Activated T-helper 1 cell treated with anti-CD3 and anti-CD28 coated beads, Interleukin-12 subunit alpha, Interleukin-12 subunit beta, Interleukin-2, Interleukin-4 antibody, amounts not matched to agents 30 ng/mL and 10 ng/mL and 1 ng/mL, durations not matched to agents 14 hours and 24 hours and 36 hours (primary cell): ENCODE results near the gene XRN1. TPM values are rescaled to one million over a fixed set of nuclear protein-coding genes. Genes with fewer than 3 reads are reported as not detected.
"Not testable (repeated sequence)": the region's sequence is repeated elsewhere in the genome, so short reads cannot be mapped to it uniquely, and the experiment has no call there.

ENCODE experiments used
- DNase-seq: peaks from one replicate; pipeline ENCODE4 v3.0.0; 2021; ENCODE audit warnings: low spot score
- H3K27ac Mint-ChIP-seq: one replicate; pipeline ENCODE4 v1.8.0; 2021; ENCODE audit warnings: mild to moderate bottlenecking, mixed read lengths
- H3K27me3 Mint-ChIP-seq: one replicate; pipeline ENCODE4 v1.8.0; 2022; ENCODE audit warnings: mild to moderate bottlenecking, moderate library complexity, mixed read lengths; ENCODE audit not compliant: insufficient read depth
- H3K36me3 Mint-ChIP-seq: one replicate; pipeline ENCODE4 v1.8.0; 2021; ENCODE audit warnings: low read depth, mixed read lengths
- H3K4me1 Mint-ChIP-seq: one replicate; pipeline ENCODE4 v1.8.0; 2021; ENCODE audit warnings: low read depth, mixed read lengths
- H3K4me3 Mint-ChIP-seq: one replicate; pipeline ENCODE4 v1.8.0; 2021; ENCODE audit warnings: mild to moderate bottlenecking, moderate library complexity, mixed read lengths
- H3K9me3 Mint-ChIP-seq: one replicate; pipeline ENCODE4 v1.8.0; 2021; ENCODE audit warnings: mixed read lengths
- intact Hi-C: fragments of 100-400 bp; cut with micrococcal nuclease; formaldehyde crosslinking; loops from one replicate; pipeline ENCODE4 v1.15.1; 2024
- total RNA-seq: library from RNA; stranded (reverse); gene quantifications from 2 replicates; pipeline ENCODE4 v1.2.3, GENCODE V29; 2022

XRN1 gene
- total RNA-seq, 1 donor from 2014 or later, result 52.7 TPM

DNA sequence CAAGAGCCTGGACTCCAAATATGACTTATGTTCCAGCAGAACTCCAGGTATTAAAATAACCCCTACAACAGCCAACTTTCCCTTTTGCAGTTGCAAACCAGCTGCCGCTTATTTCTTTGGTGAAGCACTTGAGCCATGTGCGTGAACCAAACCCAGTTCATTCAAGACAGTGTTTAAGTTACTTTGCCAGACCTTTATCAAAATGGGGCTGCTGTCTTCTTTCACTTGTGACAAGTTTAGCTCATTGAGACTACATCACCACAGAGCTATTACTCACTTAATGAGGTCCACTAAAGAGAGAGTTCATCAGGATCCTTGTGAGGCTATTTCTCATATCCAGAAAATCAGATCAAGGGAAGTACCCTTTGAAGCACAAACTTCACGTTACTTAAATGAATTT, 2.4 kb upstream of the XRN1 start:
- intact Hi-C loops, result no loop called here
- H3K27ac Mint-ChIP-seq, result no peak overlapping the region
- H3K27me3 Mint-ChIP-seq, result no peaks in the 10 kb centered on the region
- H3K4me3 Mint-ChIP-seq, result no peak overlapping the region
- no peak for DNase-seq
- peaks cover 29% of the 10 kb centered on the region for H3K4me1 Mint-ChIP-seq
- H3K36me3 Mint-ChIP-seq, result peaks cover 30% of the 10 kb centered on the region
- no peaks in the 10 kb centered on the region for H3K9me3 Mint-ChIP-seq

DNA sequence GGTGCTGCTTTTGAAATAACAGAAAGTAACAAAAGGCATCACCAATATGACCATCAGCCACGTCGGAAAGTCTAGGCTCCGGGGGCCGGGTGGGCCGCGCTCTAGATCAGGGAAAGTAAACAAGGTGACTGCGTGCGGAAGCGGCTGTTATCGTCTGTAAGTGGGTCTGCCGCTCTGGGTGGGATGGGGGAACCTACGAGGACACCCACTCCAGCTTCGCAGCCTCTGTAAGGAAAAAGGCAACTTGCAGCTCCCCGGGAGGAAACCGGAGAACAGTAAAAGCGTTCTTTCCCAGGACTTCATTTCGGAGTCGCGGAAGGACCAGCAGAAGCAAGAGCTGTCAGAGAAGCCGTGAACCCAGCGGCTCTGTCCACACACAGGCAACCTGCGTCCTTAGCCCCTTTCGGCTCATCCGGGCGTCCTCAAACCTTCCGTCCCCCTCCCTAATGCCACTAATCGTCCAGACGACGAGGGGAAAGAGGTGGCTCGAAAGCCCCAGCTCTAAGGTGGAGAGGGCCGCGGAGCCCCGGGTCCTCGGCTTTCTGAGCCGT, 461 bp downstream of the XRN1 start:
- peaks cover 47% of the 10 kb centered on the region for H3K4me1 Mint-ChIP-seq
- H3K27ac Mint-ChIP-seq, result peak overlapping the region; percentile 99
- intact Hi-C loops, result loop anchor here (1.0 to 5.0 kb wide), 14 partner anchors 15 to 1525 kb away; partner anchors contain the start of genes ATR, DIPK2A, GK5 and PLS1
- H3K9me3 Mint-ChIP-seq, result no peaks in the 10 kb centered on the region
- peak overlapping the region; percentile 99 for H3K4me3 Mint-ChIP-seq
- H3K36me3 Mint-ChIP-seq, result peaks cover 29% of the 10 kb centered on the region
- no peaks in the 10 kb centered on the region for H3K27me3 Mint-ChIP-seq
- DNase-seq, result peak; percentile 30

- no peaks in the 10 kb centered on the region for H3K27me3 Mint-ChIP-seq
- peak overlapping the region; percentile 99 for H3K4me3 Mint-ChIP-seq
- H3K4me1 Mint-ChIP-seq, result peaks cover 47% of the 10 kb centered on the region
- intact Hi-C loops, result loop anchor here (1.0 to 5.0 kb wide), 14 partner anchors 13 to 1526 kb away; partner anchors contain the start of genes DIPK2A, GK5, RASA2 and RNF7
- DNase-seq, result peak; percentile 27
- H3K9me3 Mint-ChIP-seq, result no peaks in the 10 kb centered on the region
- H3K36me3 Mint-ChIP-seq, result peaks cover 29% of the 10 kb centered on the region
- H3K27ac Mint-ChIP-seq, result peak overlapping the region; percentile 99
Measured at GRCh38 chr3:142445816-142446254, 2.0 kb downstream of the XRN1 start.

DNA sequence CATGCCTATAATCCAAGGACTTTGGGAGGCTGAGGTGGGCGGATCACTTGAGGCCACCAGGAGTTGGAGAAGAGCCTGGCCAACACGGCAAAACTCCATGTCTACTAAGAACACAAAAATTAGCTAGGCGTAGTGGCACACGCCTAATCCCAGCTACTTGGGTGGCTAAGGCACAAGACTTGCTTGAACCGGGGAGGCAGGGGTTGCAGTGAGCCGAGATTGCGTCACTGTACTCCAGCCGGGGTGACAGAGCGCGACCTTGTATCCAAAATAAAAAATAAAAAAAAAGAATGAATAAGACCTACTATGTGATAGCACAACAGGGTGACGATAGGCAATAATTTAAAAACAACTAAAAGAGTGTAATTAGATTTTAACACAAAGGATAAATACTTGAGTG, 3.5 kb downstream of the XRN1 start:
- intact Hi-C loops, result no loop called here
- H3K36me3 Mint-ChIP-seq, result peaks cover 26% of the 10 kb centered on the region
- DNase-seq, result no peak
- no peak overlapping the region for H3K4me3 Mint-ChIP-seq
- no peaks in the 10 kb centered on the region for H3K27me3 Mint-ChIP-seq
- no peak overlapping the region for H3K27ac Mint-ChIP-seq
- H3K4me1 Mint-ChIP-seq, result peaks cover 47% of the 10 kb centered on the region
- H3K9me3 Mint-ChIP-seq, result no peaks in the 10 kb centered on the region

DNA sequence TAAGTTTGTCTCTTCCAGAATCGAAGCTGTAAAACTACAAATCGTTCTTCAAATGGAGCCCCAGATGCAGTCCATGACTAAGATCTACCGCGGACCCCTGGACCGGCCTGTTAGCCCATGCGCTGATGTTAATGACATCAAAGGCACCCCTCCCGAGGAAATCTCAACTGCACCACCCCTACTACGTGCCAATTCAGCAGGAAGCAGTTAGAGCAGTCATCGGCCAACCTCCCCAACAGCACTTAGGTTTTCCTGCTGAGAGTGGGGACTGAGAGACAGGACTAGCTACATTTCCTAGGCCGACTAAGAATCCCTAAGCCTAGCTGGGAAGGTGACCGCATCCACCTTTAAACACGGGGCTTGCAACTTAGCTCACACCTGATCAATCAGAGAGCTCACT, 4.8 kb downstream of the XRN1 start:
- peaks cover 47% of the 10 kb centered on the region for H3K4me1 Mint-ChIP-seq
- DNase-seq, H3K9me3 Mint-ChIP-seq, H3K27me3 Mint-ChIP-seq, intact Hi-C loops, H3K27ac Mint-ChIP-seq, H3K4me3 Mint-ChIP-seq: not testable (repeated sequence)
- H3K36me3 Mint-ChIP-seq, result peaks cover 26% of the 10 kb centered on the region

DNA sequence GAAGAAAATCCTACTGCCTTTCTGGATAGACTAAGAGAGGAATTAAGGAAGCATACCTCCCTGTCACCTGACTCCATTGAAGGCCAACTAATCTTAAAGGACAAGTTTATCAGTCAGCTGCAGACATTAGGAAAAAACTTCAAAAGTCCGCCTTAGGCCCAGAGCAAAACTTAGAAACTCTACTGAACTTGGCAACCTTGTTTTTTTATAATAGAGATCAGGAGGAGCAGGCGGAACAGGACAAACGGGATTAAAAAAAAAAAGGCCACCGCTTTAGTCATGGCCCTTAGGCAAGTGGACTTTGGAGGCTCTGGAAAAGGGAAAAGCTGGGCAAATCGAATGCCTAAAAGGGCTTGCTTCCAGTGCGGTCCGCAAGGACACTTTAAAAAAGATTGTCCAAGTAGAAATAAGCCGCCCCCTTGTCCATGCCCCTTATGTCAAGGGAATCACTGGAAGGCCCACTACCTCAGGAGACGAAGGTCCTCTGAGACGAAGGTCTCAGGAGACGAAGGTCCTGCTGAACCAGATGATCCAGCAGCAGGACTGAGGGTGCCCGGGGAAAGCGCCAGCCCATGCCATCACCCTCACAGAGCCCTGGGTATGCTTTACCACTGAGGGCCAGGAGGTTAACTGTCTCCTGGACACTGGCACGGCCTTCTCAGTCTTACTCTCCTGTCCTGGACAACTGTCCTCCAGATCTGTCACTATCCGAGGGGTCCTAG, 8.2 kb downstream of the XRN1 start:
- DNase-seq, H3K9me3 Mint-ChIP-seq, H3K27ac Mint-ChIP-seq, intact Hi-C loops, H3K27me3 Mint-ChIP-seq, H3K4me3 Mint-ChIP-seq, H3K36me3 Mint-ChIP-seq: not testable (repeated sequence)
- peaks cover 34% of the 10 kb centered on the region for H3K4me1 Mint-ChIP-seq

DNA sequence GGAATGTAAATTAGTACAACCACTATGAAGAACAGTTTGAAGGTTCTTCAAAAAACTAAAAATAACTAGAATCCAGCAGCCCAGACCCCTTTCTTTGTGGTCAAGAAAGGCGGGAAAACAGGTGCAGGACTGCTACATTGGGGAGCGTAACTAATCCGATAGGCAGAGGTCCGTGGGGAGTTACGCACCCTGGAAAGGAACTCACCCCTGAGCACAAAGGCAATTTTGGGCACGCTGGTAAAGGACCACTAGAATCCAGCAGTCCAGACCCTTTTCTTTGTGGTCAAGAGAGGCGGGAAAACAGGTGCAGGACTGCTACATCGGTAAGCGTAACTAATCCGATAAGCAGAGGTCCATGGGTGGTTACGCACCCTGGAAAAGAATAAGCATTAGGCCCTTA, 9.7 kb downstream of the XRN1 start:
- DNase-seq, H3K27ac Mint-ChIP-seq, intact Hi-C loops, H3K36me3 Mint-ChIP-seq, H3K27me3 Mint-ChIP-seq, H3K9me3 Mint-ChIP-seq, H3K4me3 Mint-ChIP-seq: not testable (repeated sequence)
- peaks cover 24% of the 10 kb centered on the region for H3K4me1 Mint-ChIP-seq

DNA sequence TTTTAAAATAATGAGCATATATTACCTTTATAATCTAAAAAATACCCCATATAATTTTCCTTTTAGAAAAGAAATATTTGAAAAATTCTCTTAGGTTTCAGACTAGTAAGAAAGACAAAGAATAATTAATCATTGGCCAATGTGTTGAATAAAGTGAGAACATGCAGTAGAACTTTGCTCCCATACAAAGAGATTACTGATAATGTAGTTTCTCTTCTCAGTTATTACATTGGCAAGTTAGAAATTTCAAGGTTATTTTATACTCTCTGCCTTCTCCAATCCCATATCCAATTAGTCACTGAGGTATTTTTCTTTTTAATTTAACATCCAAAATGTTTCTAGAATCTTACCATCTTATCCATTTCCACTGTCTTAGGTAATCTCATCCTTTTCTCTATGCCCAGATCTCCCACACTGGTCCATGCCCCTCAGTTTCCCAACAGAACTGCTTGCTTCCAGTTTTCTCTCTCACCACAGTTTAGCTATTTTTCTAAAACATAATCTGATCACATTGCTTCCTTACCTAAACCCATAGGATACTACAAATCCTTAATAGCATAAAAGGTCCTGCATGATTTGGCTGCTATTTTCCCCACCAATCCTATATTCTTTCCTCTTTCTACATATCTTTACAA, 10.8 kb downstream of the XRN1 start:
- Mint-ChIP-seq H3K4me3 (no peak overlapping the region), H3K27ac (no peak overlapping the region), H3K4me1 (peaks cover 21% of the 10 kb centered on the region), H3K36me3 (peaks cover 7% of the 10 kb centered on the region), H3K27me3 (no peaks in the 10 kb centered on the region), H3K9me3 (no peaks in the 10 kb centered on the region)
- intact Hi-C loops, result no loop called here
- DNase-seq, result no peak

DNA sequence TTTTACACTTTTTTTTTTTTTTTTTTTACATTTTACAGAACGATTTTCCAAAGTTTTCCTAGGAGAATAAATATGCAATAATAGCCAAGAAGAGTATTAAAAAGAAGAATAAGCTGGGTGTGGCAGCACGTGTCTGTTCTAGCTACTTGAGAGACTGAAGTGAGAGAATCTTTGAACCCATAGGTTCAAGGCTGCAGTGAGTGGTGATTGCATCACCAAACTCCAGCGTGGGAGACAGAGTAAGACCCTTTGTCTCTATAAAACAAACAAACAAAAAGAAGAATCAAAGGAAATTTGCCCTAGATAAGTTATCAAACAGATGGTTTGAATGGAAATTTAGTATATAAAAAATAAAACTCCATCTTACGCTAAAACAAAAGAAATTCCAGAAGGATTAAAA, 13.3 kb downstream of the XRN1 start:
- H3K27me3 Mint-ChIP-seq, result no peaks in the 10 kb centered on the region
- intact Hi-C loops, result no loop called here
- no peaks in the 10 kb centered on the region for H3K9me3 Mint-ChIP-seq
- DNase-seq, result no peak
- H3K27ac Mint-ChIP-seq, result no peak overlapping the region
- H3K4me3 Mint-ChIP-seq, result no peak overlapping the region
- peaks cover 19% of the 10 kb centered on the region for H3K36me3 Mint-ChIP-seq
- peaks cover 33% of the 10 kb centered on the region for H3K4me1 Mint-ChIP-seq

GRCh38 chr3:142433110-142433509, 14.7 kb downstream of the XRN1 start:
- H3K4me3 Mint-ChIP-seq, result no peak overlapping the region
- no peak overlapping the region for H3K27ac Mint-ChIP-seq
- intact Hi-C loops, result loop anchor here (2.0 kb wide), 1 partner anchor 14 kb away; no protein-coding TSS in a partner anchor
- no peaks in the 10 kb centered on the region for H3K27me3 Mint-ChIP-seq
- peaks cover 33% of the 10 kb centered on the region for H3K4me1 Mint-ChIP-seq
- H3K9me3 Mint-ChIP-seq, result no peaks in the 10 kb centered on the region
- no peak for DNase-seq
- H3K36me3 Mint-ChIP-seq, result peaks cover 29% of the 10 kb centered on the region

- intact Hi-C loops, result no loop called here
- Mint-ChIP-seq H3K4me1 (peaks cover 21% of the 10 kb centered on the region), H3K9me3 (no peaks in the 10 kb centered on the region), H3K36me3 (peaks cover 33% of the 10 kb centered on the region), H3K4me3 (no peak overlapping the region), H3K27me3 (no peaks in the 10 kb centered on the region), H3K27ac (peak overlapping the region; percentile 24)
- no peak for DNase-seq
Measured at GRCh38 chr3:142429582-142429981, 18.3 kb downstream of the XRN1 start.

DNA sequence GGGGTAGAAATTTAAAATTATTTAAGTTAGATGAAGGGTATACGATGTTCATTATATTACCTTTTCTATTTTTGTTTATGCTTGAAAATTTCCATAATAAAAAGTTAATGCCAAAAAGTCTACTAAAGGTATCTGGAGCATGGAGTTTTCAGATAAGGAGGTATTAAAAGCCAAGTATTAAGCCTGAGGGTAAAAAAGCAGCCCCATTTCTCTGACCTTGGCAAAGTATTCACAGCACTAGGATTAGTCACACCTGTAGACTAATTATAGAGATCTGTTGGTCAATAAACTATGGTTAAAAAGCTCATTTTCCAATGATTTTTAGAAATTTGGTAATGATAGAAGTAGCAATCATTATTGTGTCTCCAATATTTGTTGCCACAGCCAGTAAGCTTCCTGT, 23.1 kb downstream of the XRN1 start:
- Mint-ChIP-seq H3K4me1 (peaks cover 20% of the 10 kb centered on the region), H3K27me3 (no peaks in the 10 kb centered on the region), H3K36me3 (peaks cover 30% of the 10 kb centered on the region), H3K27ac (no peak overlapping the region), H3K9me3 (no peaks in the 10 kb centered on the region), H3K4me3 (no peak overlapping the region)
- intact Hi-C loops, result no loop called here
- no peak for DNase-seq

DNA sequence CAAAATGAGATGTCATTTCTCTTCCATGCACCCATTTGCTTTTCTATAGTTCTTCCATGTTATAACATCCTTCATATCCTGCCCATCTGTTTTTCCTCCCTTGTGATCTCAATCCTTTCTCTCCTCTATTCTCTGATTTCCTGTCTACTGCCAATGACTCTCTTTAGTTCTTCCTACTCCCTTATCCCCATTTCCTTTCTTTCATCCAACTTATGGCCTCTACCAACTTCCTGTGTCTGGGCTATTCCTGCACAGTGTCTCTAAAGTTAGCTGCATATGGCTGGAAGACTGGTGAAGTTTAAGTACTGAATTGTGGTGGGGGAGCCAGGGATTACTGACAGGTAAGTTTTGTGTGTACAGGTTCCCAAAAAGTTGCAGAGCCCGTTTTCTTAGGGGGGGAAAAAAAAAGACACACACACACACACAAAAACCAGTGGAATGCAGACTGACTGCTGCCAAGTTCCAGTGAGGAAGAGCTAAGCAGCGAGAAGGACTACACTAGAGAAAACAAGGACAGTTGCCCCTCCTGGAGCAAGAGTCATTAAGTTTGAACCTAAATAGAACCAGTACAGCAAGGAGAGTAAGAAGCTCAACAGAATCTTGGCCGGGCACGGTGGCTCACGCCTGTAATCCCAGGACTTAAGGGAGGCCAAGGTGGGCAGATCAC, 28.8 kb downstream of the XRN1 start:
- intact Hi-C loops, result no loop called here
- peaks cover 8% of the 10 kb centered on the region for H3K4me1 Mint-ChIP-seq
- no peaks in the 10 kb centered on the region for H3K9me3 Mint-ChIP-seq
- no peak overlapping the region for H3K4me3 Mint-ChIP-seq
- DNase-seq, result no peak
- H3K27me3 Mint-ChIP-seq, result no peaks in the 10 kb centered on the region
- H3K36me3 Mint-ChIP-seq, result peaks cover 37% of the 10 kb centered on the region
- H3K27ac Mint-ChIP-seq, result peak overlapping the region; percentile 24
